ENCODE results near the gene FGFR4.

FGFR4 gene

DNA sequence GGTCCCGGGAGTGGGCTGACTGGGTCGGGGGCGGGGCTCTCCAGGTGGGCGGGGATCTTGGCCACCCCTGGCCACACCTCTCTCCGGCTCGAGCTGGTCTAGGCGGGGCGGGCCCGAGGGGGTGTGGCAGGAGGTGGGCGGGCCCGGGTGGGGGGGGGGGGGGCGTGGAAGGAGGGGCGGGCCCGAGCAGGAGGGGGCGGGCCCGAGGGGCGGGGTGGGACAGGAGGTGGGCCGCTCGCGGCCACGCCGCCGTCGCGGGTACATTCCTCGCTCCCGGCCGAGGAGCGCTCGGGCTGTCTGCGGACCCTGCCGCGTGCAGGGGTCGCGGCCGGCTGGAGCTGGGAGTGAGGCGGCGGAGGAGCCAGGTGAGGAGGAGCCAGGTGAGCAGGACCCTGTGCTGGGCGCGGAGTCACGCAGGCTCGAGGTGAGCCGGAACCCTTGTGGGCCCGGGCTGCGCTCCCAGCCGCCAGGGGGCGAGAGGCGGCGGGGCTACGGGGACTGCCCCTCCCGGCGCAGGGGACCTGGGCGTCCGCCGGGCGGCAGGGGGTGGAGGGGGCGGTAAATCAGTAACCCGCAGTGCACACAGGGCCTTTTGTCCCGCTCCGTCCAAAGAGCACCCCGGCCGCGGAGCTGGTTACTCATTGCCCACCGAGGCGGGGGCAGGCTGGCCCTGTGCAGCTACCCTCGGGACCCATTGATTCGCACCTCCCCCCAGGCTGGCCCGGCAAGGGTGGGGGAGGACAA is at the start of gene FGFR4:
Gene FGFR4 (plus strand): TSS at position 262 of the 744 bp plus-strand sequence. CDS start 2,688 bp downstream, outside the sequence.
- peak; percentile 35 for TF ChIP-seq CTCF (IDR thresholded peaks at IDR 0.05; ENCODE audit: low read depth, low read length)
- no peak for DNase-seq (ENCODE audit: extremely low read depth, low read depth)

DNA sequence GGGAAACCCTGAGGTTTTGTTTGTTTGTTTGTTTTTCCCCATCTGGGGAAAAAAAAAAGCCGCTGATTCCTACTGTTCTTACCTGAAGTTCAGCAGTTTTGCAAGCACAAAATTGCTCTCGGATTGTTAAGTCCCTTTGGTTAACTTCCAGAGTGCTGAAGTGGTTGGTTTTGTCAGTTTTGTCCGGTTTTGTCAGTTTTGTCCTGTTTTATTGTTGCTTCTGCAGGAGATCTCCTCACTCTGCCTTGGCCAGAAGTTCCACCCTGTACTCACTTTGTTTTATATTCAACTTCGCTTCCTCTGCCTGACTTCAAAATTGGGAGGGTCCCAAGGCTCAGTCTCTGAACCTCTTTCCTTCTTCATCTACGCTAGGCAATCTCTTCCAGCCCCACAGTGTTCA is 49.8 kb upstream of the FGFR4 start:
- no peak for DNase-seq (ENCODE audit: extremely low read depth, low read depth)
- no peak for TF ChIP-seq CTCF (IDR thresholded peaks at IDR 0.05; ENCODE audit: low read depth, low read length)

DNA sequence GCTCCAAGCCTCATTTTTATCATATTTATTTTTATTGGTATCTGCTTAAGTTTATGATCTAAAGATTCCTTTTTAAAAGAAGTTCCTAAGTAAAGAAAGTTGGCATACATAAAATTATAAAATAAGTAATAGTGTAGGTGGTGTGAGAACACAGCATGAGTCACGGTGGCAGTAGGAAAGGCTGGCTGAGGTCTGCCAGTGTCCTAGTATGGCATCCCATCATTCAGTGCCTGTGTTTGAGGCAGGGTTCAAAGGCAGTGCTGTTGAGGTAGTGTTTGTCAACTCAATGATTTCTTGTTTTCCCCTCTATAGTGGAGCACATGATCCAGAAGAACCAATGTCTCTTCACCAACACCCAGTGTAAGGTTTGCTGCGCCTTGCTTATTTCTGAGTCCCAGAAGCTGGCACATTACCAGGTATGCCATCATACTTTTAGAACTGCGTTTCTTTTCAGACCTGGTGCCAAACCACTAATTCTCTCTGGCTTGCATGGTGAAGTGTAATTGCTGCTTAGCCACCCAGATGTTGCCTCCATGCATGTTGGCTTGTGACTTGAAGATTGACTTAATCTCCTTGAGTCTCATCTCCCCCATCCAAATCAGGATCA is 45.8 kb upstream of the FGFR4 start:
- DNase-seq (ENCODE audit: extremely low read depth, low read depth) = peak; percentile 49
- TF ChIP-seq CTCF (IDR thresholded peaks at IDR 0.05; ENCODE audit: low read depth, low read length) = no peak

DNA sequence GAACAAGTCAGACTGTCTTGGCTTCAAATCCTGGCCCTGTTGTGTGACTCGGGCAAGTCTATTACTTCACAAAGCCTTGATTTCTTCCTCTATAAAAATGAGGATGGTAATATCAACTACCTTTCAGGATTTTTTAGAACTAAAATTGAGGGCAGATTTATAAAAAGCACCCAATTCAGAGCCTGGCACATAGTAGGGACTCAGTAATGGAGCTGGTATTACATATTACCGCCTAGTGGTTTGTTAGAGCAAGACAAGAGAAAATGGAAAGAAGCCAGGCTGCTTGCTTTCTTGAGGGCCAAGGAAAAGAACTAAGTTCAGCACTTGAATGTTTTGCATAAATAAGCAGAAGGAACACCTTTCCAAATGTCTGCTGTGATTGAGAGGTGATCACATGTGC is 44.8 kb upstream of the FGFR4 start:
- TF ChIP-seq CTCF (IDR thresholded peaks at IDR 0.05; ENCODE audit: low read depth, low read length) = no peak
- DNase-seq (ENCODE audit: extremely low read depth, low read depth) = no peak

GRCh38 chr5:177043114-177043513 is 43.6 kb upstream of the FGFR4 start:
- no peak for TF ChIP-seq CTCF (IDR thresholded peaks at IDR 0.05; ENCODE audit: low read depth, low read length)
- no peak for DNase-seq (ENCODE audit: extremely low read depth, low read depth)

GRCh38 chr5:177043958-177044357 is 42.8 kb upstream of the FGFR4 start:
- TF ChIP-seq CTCF (IDR thresholded peaks at IDR 0.05; ENCODE audit: low read depth, low read length) = no peak
- DNase-seq (ENCODE audit: extremely low read depth, low read depth) = no peak

DNA sequence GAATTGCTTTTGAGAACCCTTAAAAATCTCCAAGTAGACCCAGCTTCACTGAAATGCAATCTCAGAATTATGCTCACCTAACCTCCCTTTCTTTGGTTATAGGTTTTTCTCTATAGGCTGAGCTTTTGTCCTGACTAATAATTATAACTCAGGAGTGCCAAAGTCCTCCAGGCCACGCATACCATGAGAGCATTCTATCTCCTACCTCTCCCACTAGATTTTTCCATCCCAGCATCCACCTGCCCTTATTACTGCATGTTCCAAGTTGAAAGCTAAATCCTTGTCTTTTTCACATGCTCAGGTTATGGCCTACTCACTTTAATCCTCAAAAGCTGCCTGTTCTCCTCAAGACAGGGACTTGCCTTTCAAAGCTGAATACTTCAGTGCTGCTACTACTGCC is 42.1 kb upstream of the FGFR4 start:
- no peak for TF ChIP-seq CTCF (IDR thresholded peaks at IDR 0.05; ENCODE audit: low read depth, low read length)

More for the DNA sequence above, 42.1 kb upstream of the FGFR4 start:
- no peak for DNase-seq (ENCODE audit: extremely low read depth, low read depth)
